Neural crest cell (in vitro differentiated cells): ENCODE data around the gene TUBGCP2. TPM values are rescaled to one million over a fixed set of nuclear protein-coding genes. Genes with fewer than 3 reads are reported as not detected.

Experiments
- DNase-seq: peaks from one replicate; pipeline ENCODE4 v3.0.0; 2021; ENCODE audit warnings: low read depth, mixed read lengths, low spot score
- H3K27ac Mint-ChIP-seq: one replicate; pipeline ENCODE4 v1.8.0; 2021; ENCODE audit warnings: mild to moderate bottlenecking, mixed read lengths; ENCODE audit not compliant: unreplicated experiment
- H3K27me3 Mint-ChIP-seq: 2 replicates; pipeline ENCODE4 v1.8.0; 2021; ENCODE audit warnings: low read depth, mild to moderate bottlenecking, mixed read lengths
- H3K36me3 Mint-ChIP-seq: 2 replicates; pipeline ENCODE4 v1.8.0; 2021; ENCODE audit warnings: low read depth, mild to moderate bottlenecking, mixed read lengths
- H3K4me1 Mint-ChIP-seq: 2 replicates; pipeline ENCODE4 v1.8.0; 2021; ENCODE audit warnings: mixed read lengths
- H3K4me3 Mint-ChIP-seq: one replicate; pipeline ENCODE4 v1.8.0; 2021; ENCODE audit warnings: mild to moderate bottlenecking, mixed read lengths
- H3K9me3 Mint-ChIP-seq: 2 replicates; pipeline ENCODE4 v1.8.0; 2021; ENCODE audit warnings: mixed read lengths
- total RNA-seq: library from RNA; stranded (reverse); gene quantifications from 2 replicates; pipeline ENCODE4 v1.2.1, GENCODE V29; 2021
- TF ChIP-seq, protein P1 (sequence below): fragments of 200-600 bp; sonication (generic); conservative IDR thresholded peaks from 2 replicates; pipeline ENCODE4 v1.5.0; 2021; ENCODE audit warnings: antibody characterized with exemption, mild to moderate bottlenecking

Gene TUBGCP2
- total RNA-seq, 1 donor from 2014 or later, result 70.0 TPM

DNA sequence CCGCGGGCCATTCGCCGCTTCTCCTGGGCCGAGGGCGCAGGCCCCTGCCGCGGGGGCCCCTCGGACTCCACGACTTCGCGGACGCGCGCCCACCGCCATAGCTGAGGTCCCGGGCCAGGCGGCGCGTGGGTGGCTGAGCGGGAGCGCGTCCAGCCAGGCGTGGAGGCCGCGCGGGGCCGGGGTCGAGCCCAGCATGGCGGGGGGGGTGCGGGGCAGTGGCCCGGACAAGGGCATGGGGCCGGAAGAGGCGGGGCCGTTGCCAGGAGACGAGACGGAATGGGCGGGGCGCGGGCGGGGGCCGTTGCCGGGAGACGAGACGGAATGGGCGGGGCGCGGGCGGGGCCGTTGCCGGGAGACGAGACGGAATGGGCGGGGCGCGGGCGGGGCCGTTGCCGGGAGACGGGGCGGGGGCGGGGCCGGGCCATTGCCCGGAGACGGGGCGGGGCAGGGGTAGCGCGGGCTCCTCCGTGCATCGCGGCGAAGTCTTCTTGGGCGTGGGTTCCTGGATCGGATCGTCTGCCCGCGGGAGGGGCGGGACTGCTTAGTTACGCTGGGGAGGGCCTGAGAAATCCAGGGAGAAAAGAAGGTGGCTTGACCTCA is 46.8 kb downstream of the TUBGCP2 start:
- H3K4me1 Mint-ChIP-seq, result peaks cover 9% of the 10 kb centered on the region
- no peaks in the 10 kb centered on the region for H3K9me3 Mint-ChIP-seq
- peaks cover 44% of the 10 kb centered on the region for H3K27me3 Mint-ChIP-seq
- TF ChIP-seq, protein P1, sequence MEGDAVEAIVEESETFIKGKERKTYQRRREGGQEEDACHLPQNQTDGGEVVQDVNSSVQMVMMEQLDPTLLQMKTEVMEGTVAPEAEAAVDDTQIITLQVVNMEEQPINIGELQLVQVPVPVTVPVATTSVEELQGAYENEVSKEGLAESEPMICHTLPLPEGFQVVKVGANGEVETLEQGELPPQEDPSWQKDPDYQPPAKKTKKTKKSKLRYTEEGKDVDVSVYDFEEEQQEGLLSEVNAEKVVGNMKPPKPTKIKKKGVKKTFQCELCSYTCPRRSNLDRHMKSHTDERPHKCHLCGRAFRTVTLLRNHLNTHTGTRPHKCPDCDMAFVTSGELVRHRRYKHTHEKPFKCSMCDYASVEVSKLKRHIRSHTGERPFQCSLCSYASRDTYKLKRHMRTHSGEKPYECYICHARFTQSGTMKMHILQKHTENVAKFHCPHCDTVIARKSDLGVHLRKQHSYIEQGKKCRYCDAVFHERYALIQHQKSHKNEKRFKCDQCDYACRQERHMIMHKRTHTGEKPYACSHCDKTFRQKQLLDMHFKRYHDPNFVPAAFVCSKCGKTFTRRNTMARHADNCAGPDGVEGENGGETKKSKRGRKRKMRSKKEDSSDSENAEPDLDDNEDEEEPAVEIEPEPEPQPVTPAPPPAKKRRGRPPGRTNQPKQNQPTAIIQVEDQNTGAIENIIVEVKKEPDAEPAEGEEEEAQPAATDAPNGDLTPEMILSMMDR, result no peak
- no peak overlapping the region for H3K27ac Mint-ChIP-seq
- no peaks in the 10 kb centered on the region for H3K36me3 Mint-ChIP-seq
- H3K4me3 Mint-ChIP-seq, result peak overlapping the region; percentile 83
- peak; percentile 70 for DNase-seq

DNA sequence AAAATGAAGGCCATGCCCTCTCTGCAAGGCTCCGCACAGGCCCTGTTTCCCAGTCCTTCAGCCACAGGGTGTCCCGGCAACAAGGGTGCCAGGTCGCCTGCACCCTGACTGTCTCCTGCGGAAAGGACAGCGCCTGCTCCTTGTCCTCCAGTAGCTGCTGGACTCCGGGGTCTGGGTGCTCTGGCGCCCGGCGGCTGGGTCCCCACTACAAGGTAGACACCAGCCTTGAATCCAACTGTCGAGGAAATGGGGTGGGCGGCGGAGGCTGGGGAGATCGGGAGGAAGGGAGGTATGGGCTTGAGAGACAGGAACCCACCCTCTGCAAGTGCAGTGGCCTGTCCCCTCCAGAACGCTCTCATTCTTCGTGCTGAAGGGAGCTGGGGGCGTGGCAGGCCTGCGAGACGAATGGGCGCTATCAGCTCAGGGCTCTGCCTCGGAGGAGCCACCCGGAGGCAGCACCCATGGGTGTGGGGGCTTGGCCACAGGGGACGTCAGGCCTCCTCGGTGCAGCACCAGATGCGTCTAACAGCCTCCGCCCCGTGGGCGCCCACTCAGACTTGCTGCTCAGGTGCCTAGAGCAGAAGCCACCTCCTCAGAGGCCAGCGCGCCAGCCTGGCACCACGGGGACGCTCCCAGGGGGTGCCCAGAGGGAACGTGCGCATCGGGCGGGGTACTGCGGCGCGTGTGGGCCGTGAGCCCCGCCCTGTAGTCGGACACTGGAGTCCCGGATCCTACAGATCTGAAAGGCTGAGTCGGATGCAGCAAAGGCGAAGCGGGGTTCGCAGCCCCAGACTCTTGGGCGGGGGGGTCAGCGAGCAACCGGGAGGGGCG is 47.6 kb downstream of the TUBGCP2 start:
- H3K27me3 Mint-ChIP-seq, result peaks cover 49% of the 10 kb centered on the region
- H3K9me3 Mint-ChIP-seq, result no peaks in the 10 kb centered on the region
- peak overlapping the region; percentile 59 for H3K4me3 Mint-ChIP-seq
- H3K36me3 Mint-ChIP-seq, result no peaks in the 10 kb centered on the region
- no peak overlapping the region for H3K27ac Mint-ChIP-seq
- TF ChIP-seq, protein P1, result no peak
- peaks cover 9% of the 10 kb centered on the region for H3K4me1 Mint-ChIP-seq
- peak; percentile 25 for DNase-seq

DNA sequence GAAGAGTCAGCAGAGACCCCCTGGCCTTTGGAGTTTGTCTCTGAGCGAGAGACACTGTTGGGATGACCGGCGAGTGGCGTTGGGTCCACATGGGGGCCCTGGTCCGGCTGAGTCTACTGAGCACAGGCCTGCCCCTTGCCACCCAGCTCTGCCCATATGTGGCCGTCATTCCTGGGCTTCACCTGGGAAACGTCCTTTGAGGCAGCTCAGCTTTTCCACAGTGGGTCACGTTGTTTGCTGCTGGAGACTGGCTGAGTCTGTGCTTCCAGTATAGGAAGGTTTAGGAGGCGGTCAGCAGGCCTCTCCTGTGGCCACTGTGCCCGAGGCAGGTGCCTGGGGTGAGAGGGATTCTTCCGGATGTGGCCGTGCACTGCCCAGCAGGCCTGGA is 49.1 kb downstream of the TUBGCP2 start:
- H3K36me3 Mint-ChIP-seq, result no peaks in the 10 kb centered on the region
- TF ChIP-seq, protein P1, result no peak
- no peak for DNase-seq
- peaks cover 46% of the 10 kb centered on the region for H3K27me3 Mint-ChIP-seq
- peak overlapping the region; percentile 76 for H3K4me3 Mint-ChIP-seq
- no peak overlapping the region for H3K27ac Mint-ChIP-seq
- H3K4me1 Mint-ChIP-seq, result peaks cover 13% of the 10 kb centered on the region
- H3K9me3 Mint-ChIP-seq, result no peaks in the 10 kb centered on the region

DNA sequence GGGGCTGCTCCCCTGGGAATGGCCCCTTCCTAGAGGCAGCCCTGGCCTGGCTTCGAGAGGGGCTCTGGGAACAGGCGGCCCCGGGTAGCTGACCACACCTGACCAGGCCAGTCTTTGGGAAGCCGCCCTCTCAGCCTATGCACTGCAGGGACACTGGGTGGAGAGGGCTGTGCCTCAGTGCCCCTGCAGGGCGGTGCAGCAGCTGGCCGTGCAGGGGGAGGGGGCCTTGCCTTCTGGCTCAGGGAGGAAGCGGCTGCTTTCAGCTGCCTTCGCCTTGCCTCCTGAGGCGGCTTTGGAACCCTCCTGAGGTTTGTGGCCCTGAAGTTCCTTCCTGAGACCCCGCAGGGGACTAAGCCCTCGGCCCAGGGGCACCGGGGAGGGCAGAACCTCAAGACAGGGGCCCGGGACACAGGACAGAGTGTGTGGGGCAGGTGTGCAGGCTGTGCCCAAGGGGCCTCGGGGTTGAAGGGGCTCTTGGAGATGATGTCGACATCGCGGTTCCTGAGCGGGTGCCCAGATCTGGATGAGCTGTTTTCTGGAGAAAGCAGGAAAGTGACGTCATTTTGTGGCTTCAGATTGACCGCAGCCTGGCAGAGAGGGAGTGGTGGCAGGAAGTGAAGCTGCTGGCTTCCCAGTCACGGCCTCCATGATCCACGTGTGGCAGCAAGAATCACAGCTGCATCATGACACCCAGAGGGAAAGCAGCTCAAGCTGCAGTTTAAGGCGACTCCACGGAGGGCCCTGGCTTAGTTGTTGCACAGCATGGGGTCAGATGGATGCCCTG is 49.7 kb downstream of the TUBGCP2 start:
- Mint-ChIP-seq H3K27ac (no peak overlapping the region), H3K9me3 (no peaks in the 10 kb centered on the region), H3K4me1 (peaks cover 13% of the 10 kb centered on the region)

More for the DNA sequence above, 49.7 kb downstream of the TUBGCP2 start:
- TF ChIP-seq, protein P1, result no peak
- Mint-ChIP-seq H3K4me3 (peak overlapping the region; percentile 76), H3K36me3 (no peaks in the 10 kb centered on the region), H3K27me3 (peaks cover 41% of the 10 kb centered on the region)
- DNase-seq, result no peak
